Smooth muscle cell (in vitro differentiated cells): Measurements from ENCODE around the gene SEC11C. TPM values are rescaled to one million over a fixed set of nuclear protein-coding genes. Genes with fewer than 3 reads are reported as not detected.

Experiments used
- DNase-seq: peaks from one replicate; lab custom pipeline; 2025; ENCODE audit not compliant: unreplicated experiment; lab: John Stamatoyannopoulos, UW
- H2AFZ ChIP-seq: fragments of 200-600 bp; sonication (generic); 2 replicates; pipeline ENCODE4 v1.6.0; 2016; ENCODE audit warnings: antibody characterized with exemption, low read depth, mild to moderate bottlenecking
- H3F3A ChIP-seq: fragments of 200-600 bp; sonication (generic); 2 replicates; pipeline ENCODE4 v1.6.0; 2017; ENCODE audit warnings: antibody characterized with exemption, low read depth
- H3K27ac ChIP-seq: fragments of 200-600 bp; sonication (generic); 2 replicates; pipeline ENCODE4 v1.5.1; 2016; ENCODE audit warnings: low read depth, mild to moderate bottlenecking
- H3K27me3 ChIP-seq: fragments of 200-600 bp; sonication (generic); 2 replicates; pipeline ENCODE4 v1.6.1; 2016; ENCODE audit warnings: low read depth, mild to moderate bottlenecking
- H3K36me3 ChIP-seq: fragments of 200-600 bp; sonication (generic); 2 replicates; pipeline ENCODE4 v1.5.1; 2016; ENCODE audit warnings: low read depth
- H3K4me1 ChIP-seq: fragments of 200-600 bp; sonication (generic); 2 replicates; pipeline ENCODE4 v1.5.1; 2016; ENCODE audit warnings: low read depth
- H3K4me2 ChIP-seq: fragments of 200-600 bp; sonication (generic); 2 replicates; pipeline ENCODE4 v1.6.0; 2016; ENCODE audit warnings: mild to moderate bottlenecking
- H3K4me3 ChIP-seq: fragments of 200-600 bp; sonication (generic); 2 replicates; pipeline ENCODE4 v1.5.1; 2016; ENCODE audit warnings: mild to moderate bottlenecking
- H3K79me2 ChIP-seq: fragments of 200-600 bp; sonication (generic); 2 replicates; pipeline ENCODE4 v1.6.0; 2016; ENCODE audit warnings: low read depth, mild to moderate bottlenecking
- H3K9ac ChIP-seq: fragments of 200-600 bp; sonication (generic); 2 replicates; pipeline ENCODE4 v1.6.0; 2016; ENCODE audit warnings: low read depth
- H3K9me3 ChIP-seq: fragments of 200-600 bp; sonication (generic); replicated peaks from 2 replicates; pipeline ENCODE4 v1.5.1; 2016; ENCODE audit warnings: low read depth
- H4K20me1 ChIP-seq: fragments of 200-600 bp; sonication (generic); 2 replicates; pipeline ENCODE4 v1.6.0; 2016; ENCODE audit warnings: low read depth
- WGBS: methylation state at CpG from one replicate; pipeline ENCODE4 v1.1.7; 2016; ENCODE audit warnings: low lambda C conversion rate; 5-methylcytosine and 5-hydroxymethylcytosine counted together
- polyA plus RNA-seq: library from polyadenylated mRNA; unstranded; fragments of >200 nt; fragmentation: Nextera tagmentation; extraction: Ambion mirVana; gene quantifications from 2 replicates; pipeline ENCODE4 v1.2.1, GENCODE V29; 2016
- total RNA-seq: library from RNA; depleted of rRNA; stranded (reverse); fragments of >200 nt; gene quantifications from 2 replicates; pipeline ENCODE4 v1.2.3, GENCODE V29; 2014
- TF ChIP-seq, protein P1 (sequence below): fragments of 200-600 bp; sonication (generic); IDR thresholded peaks from 2 replicates; pipeline ENCODE4 v1.5.1; 2017; ENCODE audit warnings: borderline replicate concordance, mild to moderate bottlenecking, antibody characterized with exemption; ENCODE audit not compliant: insufficient read depth, poor library complexity, severe bottlenecking

The SEC11C gene
- total and polyA plus RNA-seq, 2 experiments from 2014 or later, result 22.9 to 37.5 TPM

DNA sequence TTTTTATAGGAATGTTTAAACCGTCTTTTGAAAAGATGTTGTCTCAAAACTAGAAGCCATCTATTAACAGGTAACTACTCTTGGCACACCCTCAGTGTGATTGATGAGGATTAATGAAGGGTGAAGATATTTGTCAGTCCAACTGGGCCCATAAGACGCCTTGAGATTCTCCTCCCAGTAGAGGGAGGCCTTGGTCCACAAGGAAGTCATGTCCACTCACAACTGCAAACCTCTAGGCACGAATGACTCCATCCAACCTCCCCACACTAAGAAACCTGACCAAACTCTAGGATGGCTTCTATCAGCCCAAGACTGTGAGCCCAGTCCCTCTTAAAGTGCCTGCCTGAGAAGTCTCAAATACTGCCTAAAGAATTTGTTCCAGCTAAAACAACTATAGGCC, 61.1 kb downstream of the SEC11C start:
- no peak overlapping the region for H2AFZ ChIP-seq
- peaks cover 39% of the 10 kb centered on the region for H3K27me3 ChIP-seq
- no peak overlapping the region for H3K9ac ChIP-seq
- WGBS, result 68% methylated on average over 3 of the region's 3 CpGs
- no peak for DNase-seq
- H3K4me2 ChIP-seq, result no peak overlapping the region
- no peaks in the 10 kb centered on the region for H3K79me2 ChIP-seq
- no peaks in the 10 kb centered on the region for H3K4me1 ChIP-seq
- TF ChIP-seq, protein P1, sequence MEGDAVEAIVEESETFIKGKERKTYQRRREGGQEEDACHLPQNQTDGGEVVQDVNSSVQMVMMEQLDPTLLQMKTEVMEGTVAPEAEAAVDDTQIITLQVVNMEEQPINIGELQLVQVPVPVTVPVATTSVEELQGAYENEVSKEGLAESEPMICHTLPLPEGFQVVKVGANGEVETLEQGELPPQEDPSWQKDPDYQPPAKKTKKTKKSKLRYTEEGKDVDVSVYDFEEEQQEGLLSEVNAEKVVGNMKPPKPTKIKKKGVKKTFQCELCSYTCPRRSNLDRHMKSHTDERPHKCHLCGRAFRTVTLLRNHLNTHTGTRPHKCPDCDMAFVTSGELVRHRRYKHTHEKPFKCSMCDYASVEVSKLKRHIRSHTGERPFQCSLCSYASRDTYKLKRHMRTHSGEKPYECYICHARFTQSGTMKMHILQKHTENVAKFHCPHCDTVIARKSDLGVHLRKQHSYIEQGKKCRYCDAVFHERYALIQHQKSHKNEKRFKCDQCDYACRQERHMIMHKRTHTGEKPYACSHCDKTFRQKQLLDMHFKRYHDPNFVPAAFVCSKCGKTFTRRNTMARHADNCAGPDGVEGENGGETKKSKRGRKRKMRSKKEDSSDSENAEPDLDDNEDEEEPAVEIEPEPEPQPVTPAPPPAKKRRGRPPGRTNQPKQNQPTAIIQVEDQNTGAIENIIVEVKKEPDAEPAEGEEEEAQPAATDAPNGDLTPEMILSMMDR, result no peak
- no peaks in the 10 kb centered on the region for H3K9me3 ChIP-seq
- no peak overlapping the region for H3K27ac ChIP-seq
- no peak overlapping the region for H3K4me3 ChIP-seq
- H4K20me1 ChIP-seq, result no peaks in the 10 kb centered on the region
- no peaks in the 10 kb centered on the region for H3K36me3 ChIP-seq
- H3F3A ChIP-seq, result no peaks in the 10 kb centered on the region

DNA sequence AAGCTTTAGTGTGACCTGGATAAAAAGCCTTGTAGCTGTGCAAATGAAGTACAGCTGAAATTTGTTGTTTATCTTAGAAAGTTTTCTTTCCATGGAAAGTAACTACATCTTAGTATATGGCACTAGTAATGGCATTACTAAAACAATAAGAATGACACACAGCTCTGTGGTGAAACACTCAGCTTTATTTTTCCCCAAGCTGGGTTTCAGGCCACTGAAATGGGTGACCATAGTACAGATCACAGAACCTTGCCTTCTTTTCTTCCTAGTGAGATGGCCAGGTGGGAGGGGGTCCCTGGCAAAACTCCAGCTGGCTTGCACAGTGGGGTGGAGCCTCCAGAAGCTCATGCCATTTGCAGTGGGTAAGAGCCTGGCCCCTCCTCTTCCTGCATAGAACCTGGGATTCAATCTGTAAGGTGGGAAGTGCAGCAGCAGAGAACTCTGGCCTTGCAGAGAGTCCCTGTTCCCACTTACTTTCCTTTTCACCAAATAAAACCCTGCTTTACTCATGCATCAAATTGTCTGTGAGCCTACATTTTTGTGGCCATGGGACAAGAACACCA, 62.7 kb downstream of the SEC11C start:
- no peak for DNase-seq
- no peaks in the 10 kb centered on the region for H3F3A ChIP-seq

DNA sequence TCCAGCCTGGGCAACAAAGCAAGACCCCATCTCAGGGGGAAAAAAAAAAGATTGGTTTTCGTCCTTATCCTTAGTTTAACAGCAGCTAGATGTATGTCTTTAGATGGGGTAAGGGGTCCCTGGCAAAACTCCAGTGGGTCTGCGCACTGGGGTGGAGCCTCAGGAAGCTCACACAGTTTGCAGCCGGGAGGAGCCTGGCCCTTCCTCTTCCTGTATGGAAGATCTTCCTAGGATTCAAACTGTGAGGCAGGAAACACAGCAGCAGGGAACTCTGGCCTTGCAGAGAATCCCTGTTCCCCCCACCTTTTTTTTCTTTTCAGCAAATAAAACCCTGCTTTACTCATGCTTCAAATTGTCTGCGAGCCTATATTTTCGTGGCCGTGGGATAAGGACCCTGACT, 67.8 kb downstream of the SEC11C start:
- no peak overlapping the region for H3K9ac ChIP-seq
- no peaks in the 10 kb centered on the region for H3K4me1 ChIP-seq
- H3K4me3 ChIP-seq, result no peak overlapping the region
- no peak overlapping the region for H3K27ac ChIP-seq
- TF ChIP-seq, protein P1, result no peak
- no peaks in the 10 kb centered on the region for H4K20me1 ChIP-seq
- 91% methylated on average over 6 of the region's 6 CpGs for WGBS
- H3K4me2 ChIP-seq, result no peak overlapping the region
- H3K9me3 ChIP-seq, result no peaks in the 10 kb centered on the region
- no peak for DNase-seq
- no peaks in the 10 kb centered on the region for H3F3A ChIP-seq
- no peak overlapping the region for H2AFZ ChIP-seq
- no peaks in the 10 kb centered on the region for H3K36me3 ChIP-seq
- H3K27me3 ChIP-seq, result peaks cover 17% of the 10 kb centered on the region
- no peaks in the 10 kb centered on the region for H3K79me2 ChIP-seq

More for the DNA sequence above, 62.7 kb downstream of the SEC11C start:
- Histone ChIP-seq H3K9ac (no peak overlapping the region), H3K4me2 (no peak overlapping the region), H3K4me3 (no peak overlapping the region), H3K79me2 (no peaks in the 10 kb centered on the region), H3K36me3 (no peaks in the 10 kb centered on the region), H2AFZ (no peak overlapping the region), H4K20me1 (no peaks in the 10 kb centered on the region), H3K27ac (no peak overlapping the region), H3K27me3 (peaks cover 27% of the 10 kb centered on the region), H3K9me3 (no peaks in the 10 kb centered on the region), H3K4me1 (no peaks in the 10 kb centered on the region)
- TF ChIP-seq, protein P1, result no peak

Other genes starting within 250 kb of the SEC11C start
- not detected in 2 replicates for gene GRP, start 80.3 kb downstream of the SEC11C start, total RNA-seq
- 1.0 and 1.4 TPM in 2 replicates for gene GRP, start 80.3 kb downstream of the SEC11C start, polyA plus RNA-seq
- gene RAX, start 133.6 kb downstream of the SEC11C start, total RNA-seq, result not detected in 2 replicates
- gene RAX, start 133.6 kb downstream of the SEC11C start, polyA plus RNA-seq, result 0.21 TPM in 1 of 2 replicates, not detected in the other
- gene CPLX4, start 178.8 kb downstream of the SEC11C start, total RNA-seq, result not detected in 2 replicates
- gene CPLX4, start 178.8 kb downstream of the SEC11C start, polyA plus RNA-seq, result not detected in 2 replicates
- gene LMAN1, start 219.4 kb downstream of the SEC11C start, total RNA-seq, result 206 and 270 TPM in 2 replicates
- gene LMAN1, start 219.4 kb downstream of the SEC11C start, polyA plus RNA-seq, result 120 and 126 TPM in 2 replicates